Neuronal stem cell (in vitro differentiated cells): ENCODE data around the gene IFNL4.

Experiments used
- DNase-seq: peaks from one replicate; pipeline ENCODE4 v3.0.0-alpha.2; 2013; ENCODE audit warnings: low spot score
- H2AFZ ChIP-seq: one replicate; pipeline ENCODE4 v1.6.1; 2013; ENCODE audit warnings: mild to moderate bottlenecking, low read length, inconsistent platforms
- H2AK5ac ChIP-seq: 2 replicates; pipeline ENCODE4 v1.6.1; 2013; ENCODE audit warnings: low read depth, mild to moderate bottlenecking, inconsistent platforms, low read length, moderate library complexity, mixed read lengths
- H2BK120ac ChIP-seq: 2 replicates; pipeline ENCODE4 v1.6.1; 2013; ENCODE audit warnings: low read depth, mild to moderate bottlenecking, inconsistent platforms, low read length, moderate library complexity, mixed read lengths
- H2BK12ac ChIP-seq: one replicate; pipeline ENCODE4 v1.6.1; 2013; ENCODE audit warnings: low read length, inconsistent platforms
- H2BK15ac ChIP-seq: 2 replicates; pipeline ENCODE4 v1.6.1; 2013; ENCODE audit warnings: mild to moderate bottlenecking, low read length, inconsistent platforms, mixed read lengths
- H2BK5ac ChIP-seq: one replicate; pipeline ENCODE4 v1.6.1; 2013; ENCODE audit warnings: inconsistent platforms, mild to moderate bottlenecking, low read length, moderate library complexity
- H3K14ac ChIP-seq: one replicate; pipeline ENCODE4 v1.6.1; 2013; ENCODE audit warnings: low read length, inconsistent platforms
- H3K18ac ChIP-seq: 2 replicates; pipeline ENCODE4 v1.6.1; 2013; ENCODE audit warnings: low read length, inconsistent platforms
- H3K23ac ChIP-seq: 2 replicates; pipeline ENCODE4 v1.6.1; 2013; ENCODE audit warnings: low read depth, mild to moderate bottlenecking, mixed read lengths, low read length, inconsistent platforms; ENCODE audit not compliant: poor library complexity
- H3K27ac ChIP-seq: replicated peaks from 3 replicates; pipeline ENCODE4 v1.5.1; 2013; ENCODE audit warnings: low read length, inconsistent platforms
- H3K27me3 ChIP-seq, 3 experiments: 2 replicates each; pipeline ENCODE4 v1.6.1; 2013; ENCODE audit warnings: low read length in 3 of 3, mild to moderate bottlenecking in 2 of 3, inconsistent platforms in 1 of 3, low read depth in 1 of 3, mixed read lengths in 1 of 3, moderate library complexity in 1 of 3; ENCODE audit not compliant: control insufficient read depth in 3 of 3, insufficient read depth in 3 of 3
- H3K36me3 ChIP-seq, 2 donors: replicated peaks in 1 of 2; 2 replicates each; pipeline ENCODE4 v1.6.1; 2013; ENCODE audit warnings: low read length in 2 of 2; ENCODE audit not compliant: control insufficient read depth in 2 of 2, insufficient read depth in 2 of 2
- H3K4ac ChIP-seq: 2 replicates; pipeline ENCODE4 v1.6.1; 2013; ENCODE audit warnings: inconsistent platforms, mild to moderate bottlenecking, low read length, moderate library complexity
- H3K4me1 ChIP-seq, 2 donors: 1 replicate in 1 of 2; 2 replicates in 1 of 2; pipeline ENCODE4 v1.6.1; 2013; ENCODE audit warnings: low read length in 2 of 2, low read depth in 1 of 2; ENCODE audit not compliant: control insufficient read depth in 2 of 2, insufficient read depth in 1 of 2
- H3K4me2 ChIP-seq: one replicate; pipeline ENCODE4 v1.6.1; 2013; ENCODE audit warnings: mild to moderate bottlenecking, low read length, inconsistent platforms; ENCODE audit not compliant: insufficient read depth, poor library complexity, severe bottlenecking
- H3K4me3 ChIP-seq, 2 donors: 2 replicates each; pipeline ENCODE4 v1.5.1; 2013; ENCODE audit warnings: low read length in 2 of 2, mild to moderate bottlenecking in 2 of 2, inconsistent platforms in 1 of 2, moderate library complexity in 1 of 2
- H3K79me1 ChIP-seq: one replicate; pipeline ENCODE4 v1.6.1; 2013; ENCODE audit warnings: low read depth, mild to moderate bottlenecking, inconsistent platforms, low read length, moderate library complexity
- H3K9ac ChIP-seq: one replicate; pipeline ENCODE4 v1.6.1; 2013; ENCODE audit warnings: mild to moderate bottlenecking, low read depth, low read length, inconsistent platforms; ENCODE audit not compliant: poor library complexity
- H3K9me3 ChIP-seq, 2 donors: replicated peaks in 1 of 2; 2 replicates each; pipeline versions ENCODE3 to v1.6.1; 2013; ENCODE audit warnings: low read length in 2 of 2, mild to moderate bottlenecking in 2 of 2, inconsistent platforms in 1 of 2, low read depth in 1 of 2, mixed read lengths in 1 of 2, moderate library complexity in 1 of 2; ENCODE audit not compliant: control insufficient read depth in 2 of 2, insufficient read depth in 1 of 2
- H4K8ac ChIP-seq: one replicate; pipeline ENCODE4 v1.6.1; 2013; ENCODE audit warnings: low read depth, mild to moderate bottlenecking, inconsistent platforms, low read length, moderate library complexity
- H4K91ac ChIP-seq: one replicate; pipeline ENCODE4 v1.6.1; 2013; ENCODE audit warnings: low read length, low read depth, mild to moderate bottlenecking, inconsistent platforms; ENCODE audit not compliant: poor library complexity
- WGBS, 2 donors: extraction: QIAGEN DNeasy Blood & Tissue Kit; methylation state at CpG; one replicate each; pipeline ENCODE4 v1.1.7; 2013; ENCODE audit warnings: missing lambda C conversion rate in 2 of 2, mixed read lengths in 1 of 2; ENCODE audit not compliant: insufficient read length in 2 of 2, insufficient replicate concordance in 1 of 2; ENCODE audit errors: extremely low coverage in 2 of 2; 5-methylcytosine and 5-hydroxymethylcytosine counted together

IFNL4 gene

DNA sequence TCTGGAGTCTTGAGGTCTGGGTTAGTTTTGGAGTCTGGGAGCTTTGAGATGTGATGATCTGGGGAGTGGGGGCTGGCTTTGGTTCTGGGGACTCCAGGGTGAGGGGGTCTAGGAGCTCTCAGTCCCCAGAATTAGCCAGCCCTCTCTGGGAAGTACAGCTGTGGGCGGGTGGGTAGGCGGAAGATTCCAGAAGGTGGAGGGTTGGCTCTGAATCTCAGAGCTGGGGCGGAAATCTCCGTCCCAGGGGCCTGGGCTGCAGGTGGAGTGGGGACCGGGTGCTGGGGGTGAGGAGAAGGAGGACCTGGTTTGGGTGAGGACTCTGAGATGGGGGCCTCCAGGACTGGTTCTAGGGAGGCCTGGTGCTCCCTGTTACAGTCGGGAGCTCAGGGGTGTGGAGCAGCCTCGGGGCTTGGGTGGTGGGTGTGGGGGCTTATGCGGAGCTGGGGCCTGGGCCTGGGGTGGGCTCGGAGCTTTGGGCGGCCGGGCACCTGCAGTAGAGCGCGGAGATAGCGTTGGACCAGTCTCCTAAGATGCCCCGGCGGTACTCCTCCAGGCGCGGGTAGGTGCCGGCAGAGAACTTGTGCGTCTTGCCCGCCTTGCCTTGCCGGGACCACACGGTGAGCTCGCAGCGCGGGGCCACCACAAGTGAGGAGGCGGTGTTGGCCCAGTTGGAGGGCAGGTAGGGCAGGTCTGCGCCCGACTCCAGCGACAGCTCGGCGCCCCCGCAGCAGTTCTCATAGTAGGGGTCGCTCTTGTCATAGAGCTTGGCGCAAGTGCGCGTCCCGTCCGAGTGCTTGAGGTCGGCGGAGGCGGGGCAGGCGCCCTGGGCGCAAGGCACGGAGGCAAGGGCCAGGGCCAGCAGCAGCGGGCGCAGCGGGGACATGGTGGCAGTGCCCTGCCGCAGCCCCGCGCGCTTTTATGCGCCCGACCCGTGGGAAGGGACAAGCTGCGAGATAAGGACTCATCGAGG is 45.0 kb downstream of the IFNL4 start, which contains the start of gene SYCN:
Gene SYCN (minus strand): TSS at position 892 of the 970 bp plus-strand sequence. CDS start 9 bp downstream, at position 883.
- Histone ChIP-seq H3K14ac (peak within 1 kb of the TSS; percentile 94), H3K27ac (no peak within 1 kb of the TSS), H4K91ac (no peak within 1 kb of the TSS), H3K4ac (no peak within 1 kb of the TSS), H2AK5ac (peak within 1 kb of the TSS; percentile 14), H3K79me1 (peaks cover 3% of the 10 kb centered on the region), H3K9me3 (no peaks in the 10 kb centered on the region), H3K23ac (peak within 1 kb of the TSS; percentile 81), H3K36me3 (no peaks in the 10 kb centered on the region), H2AFZ (no peak within 1 kb of the TSS), H2BK120ac (no peak within 1 kb of the TSS), H3K27me3 (peaks cover 0 to 12% (median 4%) of the 10 kb centered on the region in 3 experiments), H2BK12ac (no peak within 1 kb of the TSS), H2BK5ac (no peak within 1 kb of the TSS), H3K9ac (peak within 1 kb of the TSS; percentile 30), H3K18ac (no peak within 1 kb of the TSS), H3K4me3 (peak within 1 kb of the TSS in 1 of 2 donors; percentile 43), H3K4me2 (no peak within 1 kb of the TSS), H4K8ac (no peak within 1 kb of the TSS), H2BK15ac (peak within 1 kb of the TSS; percentile 60), H3K4me1 (peaks cover 3 to 6% of the 10 kb centered on the region in 2 donors)
- WGBS, 2 donors: no CpG with 5 or more reads among the region's 57 CpGs
- DNase-seq: no peak

GRCh38 chr19:39202998-39203355 is 45.7 kb downstream of the IFNL4 start:
- Histone ChIP-seq H3K79me1 (peaks cover 1% of the 10 kb centered on the region), H3K9ac (no peak overlapping the region), H3K27ac (no peak overlapping the region), H3K4ac (no peak overlapping the region), H3K4me1 (peaks cover 3 to 6% of the 10 kb centered on the region in 2 donors), H2BK12ac (no peak overlapping the region), H4K8ac (no peak overlapping the region), H3K27me3 (peaks cover 0 to 19% (median 8%) of the 10 kb centered on the region in 3 experiments), H2BK5ac (no peak overlapping the region), H2BK15ac (no peak overlapping the region), H3K23ac (no peak overlapping the region), H3K18ac (no peak overlapping the region), H3K14ac (no peak overlapping the region), H2AK5ac (no peak overlapping the region), H2BK120ac (no peak overlapping the region), H3K4me2 (no peak overlapping the region), H3K9me3 (no peaks in the 10 kb centered on the region), H4K91ac (no peak overlapping the region), H3K36me3 (no peaks in the 10 kb centered on the region), H3K4me3 (no peak overlapping the region), H2AFZ (no peak overlapping the region)
- no peak for DNase-seq
- WGBS, 2 donors: no CpG with 5 or more reads among the region's 1 CpG

GRCh38 chr19:39200803-39201115 is 47.9 kb downstream of the IFNL4 start:
- H3K27me3 ChIP-seq: peaks cover 3 to 41% (median 27%) of the 10 kb centered on the region in 3 experiments
- H4K91ac ChIP-seq: no peak overlapping the region
- H2BK5ac ChIP-seq: no peak overlapping the region
- H3K9me3 ChIP-seq: no peaks in the 10 kb centered on the region
- H3K18ac ChIP-seq: no peak overlapping the region
- H3K4me3 ChIP-seq: no peak overlapping the region
- H2AK5ac ChIP-seq: no peak overlapping the region
- H3K4me1 ChIP-seq: peaks cover 6 to 9% of the 10 kb centered on the region in 2 donors
- DNase-seq: no peak
- H2BK120ac ChIP-seq: no peak overlapping the region
- H3K36me3 ChIP-seq: no peaks in the 10 kb centered on the region
- no peak overlapping the region for H3K4me2 ChIP-seq
- peaks cover 1% of the 10 kb centered on the region for H3K79me1 ChIP-seq
- H3K27ac ChIP-seq: no peak overlapping the region
- WGBS, 2 donors: no CpG with 5 or more reads among the region's 3 CpGs
- no peak overlapping the region for H2BK12ac ChIP-seq
- no peak overlapping the region for H2AFZ ChIP-seq
- no peak overlapping the region for H2BK15ac ChIP-seq
- no peak overlapping the region for H3K9ac ChIP-seq
- no peak overlapping the region for H3K4ac ChIP-seq
- no peak overlapping the region for H3K23ac ChIP-seq
- no peak overlapping the region for H3K14ac ChIP-seq
- no peak overlapping the region for H4K8ac ChIP-seq

DNA sequence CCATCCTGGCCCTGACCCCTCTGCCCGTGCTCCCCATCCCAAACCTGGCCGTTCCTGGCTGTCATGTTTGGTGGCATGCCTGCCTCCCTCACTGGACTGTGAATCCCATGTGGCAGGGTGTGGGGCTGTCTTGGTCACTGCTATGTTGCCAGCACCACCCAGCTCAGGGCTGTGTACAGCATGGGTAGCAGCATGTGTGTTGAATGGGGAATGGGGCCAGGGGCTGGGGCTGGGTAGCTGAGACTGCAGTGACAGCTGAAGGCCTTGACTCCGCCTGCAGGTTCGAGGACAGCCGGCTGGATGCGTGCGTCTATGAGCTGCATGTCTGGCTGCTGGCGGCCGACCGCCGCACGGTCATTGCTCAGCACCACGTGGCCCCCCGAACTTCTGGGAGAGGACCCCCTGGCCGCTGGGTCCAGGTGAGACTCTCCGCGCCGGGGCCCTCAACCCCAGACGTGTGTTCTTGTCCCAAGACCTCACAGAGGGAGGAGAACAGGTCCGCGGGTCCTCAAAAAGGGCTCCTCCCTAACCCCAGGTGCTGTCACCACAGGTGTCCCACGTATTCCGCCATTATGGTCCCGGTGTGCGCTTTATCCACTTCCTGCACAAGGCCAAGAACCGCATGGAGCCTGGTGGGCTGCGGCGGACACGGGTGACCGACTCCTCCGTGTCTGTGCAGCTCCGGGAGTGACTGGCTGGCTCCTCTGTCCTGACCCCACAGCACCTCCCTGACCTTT is 48.4 kb downstream of the IFNL4 start:
- H3K79me1 ChIP-seq: peaks cover 1% of the 10 kb centered on the region

More for the DNA sequence above, 48.4 kb downstream of the IFNL4 start:
- Histone ChIP-seq H3K14ac (no peak overlapping the region), H3K4me2 (no peak overlapping the region), H3K27me3 (peaks cover 3 to 45% (median 27%) of the 10 kb centered on the region in 3 experiments), H3K4me1 (peaks cover 6 to 11% of the 10 kb centered on the region in 2 donors), H3K9ac (no peak overlapping the region), H3K9me3 (no peaks in the 10 kb centered on the region), H2BK5ac (no peak overlapping the region), H3K36me3 (no peaks in the 10 kb centered on the region), H2AFZ (no peak overlapping the region), H2BK120ac (no peak overlapping the region), H2BK12ac (peak overlapping the region; percentile 49), H3K27ac (no peak overlapping the region), H3K4me3 (no peak overlapping the region), H4K8ac (peak overlapping the region; percentile 8), H3K18ac (no peak overlapping the region), H2BK15ac (no peak overlapping the region), H4K91ac (no peak overlapping the region), H3K4ac (no peak overlapping the region), H3K23ac (no peak overlapping the region), H2AK5ac (peak overlapping the region; percentile 82)
- WGBS, 2 donors: no CpG with 5 or more reads among the region's 32 CpGs
- DNase-seq: no peak
